ENCODE results near the gene SERPIND1. TPM values are rescaled to one million over a fixed set of nuclear protein-coding genes. Genes with fewer than 3 reads are reported as not detected.

The SERPIND1 gene
- total and polyA plus RNA-seq, 10 of the 15 experiments (the other 5 are each of a cell fraction or from before 2014, with no cell fraction given): 0.08 to 0.85 (median 0.38) TPM; not detected in 1

GRCh38 chr22:20752873-20753272, 21.0 kb upstream of the SERPIND1 start:
- DNase-seq (ENCODE audit: low read depth, low spot score) (no peak), FAIRE-seq (no peak), ATAC-seq (no peak)
- in situ Hi-C loops (cut with MboI): no loop called here
- no TSS peak for BruUV-seq (replicated peaks)
- Histone ChIP-seq H3K36me3 (ENCODE audit: control insufficient read depth in 2 of 2, insufficient read depth in 2 of 2, low read length in 1 of 2) (peaks cover 6 to 18% of the 10 kb centered on the region in 2 experiments; a peak in 3 of 4 replicates), H3K9ac (ENCODE audit: control insufficient read depth, insufficient read depth, low read length) (no peak overlapping the region), H3K79me2 (ENCODE audit: control insufficient read depth, insufficient read depth, low read length) (no peaks in the 10 kb centered on the region), H3K4me3 (no peak overlapping the region), H4K20me1 (ENCODE audit: control insufficient read depth, insufficient read depth) (no peaks in the 10 kb centered on the region), H3K4me2 (ENCODE audit: control insufficient read depth, insufficient read depth) (no peak overlapping the region), H3K4me1 (ENCODE audit: control insufficient read depth, insufficient read depth, low read length) (peaks cover 45% of the 10 kb centered on the region), H3K27ac (ENCODE audit: control insufficient read depth, insufficient read depth) (no peak overlapping the region), H3K9me3 (replicated peaks; ENCODE audit: control insufficient read depth, insufficient read depth, low read length) (no peaks in the 10 kb centered on the region), H3K27me3 (replicated peaks in 1 of 2; ENCODE audit: control insufficient read depth in 2 of 2, insufficient read depth in 2 of 2, low read length in 1 of 2) (no peaks in the 10 kb centered on the region), H2AFZ (ENCODE audit: control insufficient read depth, low read depth, low read length) (no peak overlapping the region)
- intact Hi-C loops (cut with micrococcal nuclease; ENCODE audit: unreplicated experiment): no loop called here
- TF ChIP-seq NFIC (IDR thresholded peaks at IDR 0.05; ENCODE audit: low read depth, low read length) (no peak), IKZF2 (IDR thresholded peaks at IDR 0.05) (no peak), ZBTB4 (CRISPR knock-in tag; IDR thresholded peaks at IDR 0.05) (no peak), HDAC2 (IDR thresholded peaks at IDR 0.05) (no peak), NRF1 (conservative IDR thresholded peaks at IDR 0.05; ENCODE audit: low read depth, low read length) (no peak)
- ChIA-PET RAD21 (ENCODE audit: unreplicated experiment) (no interaction called here), SMC1A (ENCODE audit: uncharacterized antibody, unreplicated experiment) (no interaction called here), POLR2A (interaction anchor here (1.1 kb wide), 1 partner anchor 10 kb away, joined by 3 read pairs; no protein-coding TSS in a partner anchor), CTCF (interaction anchor here (0.8 to 1.3 kb wide), 3 partner anchors 10 to 31 kb away, joined by 3 to 5 read pairs (median 4); no protein-coding TSS in a partner anchor)
- 98% methylated on average over 10 of the region's 10 CpGs for WGBS (ENCODE audit: insufficient coverage, insufficient replicate concordance, low lambda C conversion rate, missing lambda C conversion rate)

Measured in GM12878 (cell line).